Keratinocyte (primary cell): ENCODE measurements around the gene FUNDC1. TPM values are rescaled to one million over a fixed set of nuclear protein-coding genes. Genes with fewer than 3 reads are reported as not detected.

ENCODE experiments used
- DNase-seq: peaks from one replicate; pipeline ENCODE4 v3.0.0-alpha.2; 2011; ENCODE audit warnings: low read depth, missing footprints, low spot score
- FAIRE-seq: peaks from 2 replicates; lab custom pipeline; 2011; peaks lifted over from hg19 to GRCh38; lab: Jason Lieb, UNC
- H2AFZ ChIP-seq: 2 replicates; pipeline ENCODE4 v1.6.0; 2012; ENCODE audit warnings: low read length, control low read depth, inconsistent platforms; ENCODE audit not compliant: control insufficient read depth
- H3K27ac ChIP-seq: 2 replicates; pipeline ENCODE4 v1.5.1; 2011; ENCODE audit warnings: low read length; ENCODE audit not compliant: control insufficient read depth, insufficient read depth
- H3K27me3 ChIP-seq: 3 replicates; pipeline ENCODE4 v1.6.0; 2011; ENCODE audit warnings: low read length; ENCODE audit not compliant: control insufficient read depth, insufficient read depth; ENCODE audit errors: extremely low read depth
- H3K36me3 ChIP-seq, 2 experiments: 2 replicates in 1 of 2; 3 replicates in 1 of 2; pipeline ENCODE4 v1.5.1; 2011; ENCODE audit warnings: low read length in 2 of 2, mild to moderate bottlenecking in 1 of 2; ENCODE audit not compliant: control insufficient read depth in 2 of 2, insufficient read depth in 2 of 2; ENCODE audit errors: extremely low read depth in 1 of 2
- H3K4me1 ChIP-seq: 3 replicates; pipeline ENCODE4 v1.5.1; 2011; ENCODE audit warnings: low read length; ENCODE audit not compliant: control insufficient read depth, insufficient read depth; ENCODE audit errors: extremely low read depth
- H3K4me2 ChIP-seq: 3 replicates; pipeline ENCODE4 v1.6.0; 2011; ENCODE audit warnings: low read depth, low read length; ENCODE audit not compliant: control insufficient read depth, insufficient read depth; ENCODE audit errors: extremely low read depth
- H3K4me3 ChIP-seq, 3 experiments: fragments of 200-600 bp in 1 of 3; sonication (generic) in 1 of 3; 2 replicates in 2 of 3; 3 replicates in 1 of 3; pipeline ENCODE4 v1.5.1; 2011 to 2016; ENCODE audit warnings: low read length in 3 of 3, mild to moderate bottlenecking in 3 of 3, control low read depth in 2 of 3, inconsistent platforms in 1 of 3, low read depth in 1 of 3, mixed read lengths in 1 of 3, mixed run types in 1 of 3, moderate library complexity in 1 of 3; ENCODE audit not compliant: control insufficient read depth in 2 of 3, insufficient read depth in 2 of 3; ENCODE audit errors: extremely low read depth in 1 of 3
- H3K79me2 ChIP-seq: 2 replicates; pipeline ENCODE4 v1.6.0; 2012; ENCODE audit warnings: low read length; ENCODE audit not compliant: control insufficient read depth, insufficient read depth
- H3K9ac ChIP-seq: 3 replicates; pipeline ENCODE4 v1.6.0; 2011; ENCODE audit warnings: low read length; ENCODE audit not compliant: control insufficient read depth, insufficient read depth; ENCODE audit errors: extremely low read depth
- H3K9me1 ChIP-seq: 3 replicates; pipeline ENCODE4 v1.6.0; 2011; ENCODE audit warnings: low read length; ENCODE audit not compliant: control insufficient read depth, insufficient read depth; ENCODE audit errors: extremely low read depth
- H3K9me3 ChIP-seq: 2 replicates; pipeline ENCODE4 v1.5.1; 2012; ENCODE audit warnings: low read depth, low read length; ENCODE audit not compliant: control insufficient read depth
- H4K20me1 ChIP-seq: 3 replicates; pipeline ENCODE4 v1.6.0; 2011; ENCODE audit warnings: low read length; ENCODE audit not compliant: control insufficient read depth, insufficient read depth; ENCODE audit errors: extremely low read depth
- EZH2 ChIP-seq: IDR thresholded peaks from one replicate; pipeline ENCODE4 v1.6.1; 2012; ENCODE audit warnings: inconsistent platforms, mild to moderate bottlenecking, low read length, moderate library complexity
- dilution Hi-C: fragments of 300-500 bp; cut with MboI; formaldehyde crosslinking; loops from one replicate; pipeline ENCODE4 v1.7.0; 2020; ENCODE audit warnings: low sequenced_read_pairs; ENCODE audit not compliant: extremely low pct_ligation_motif_present
- polyA plus RNA-seq, 5 experiments: library from polyadenylated mRNA; depleted of rRNA in 3 of 5; stranded (reverse) in 3 of 5; stranded (forward) in 1 of 5; unstranded in 1 of 5; fragments of >200 nt; gene quantifications; 1 replicate in 1 of 5; 2 replicates in 3 of 5; 3 replicates in 1 of 5; pipeline versions ENCODE4 v1.2.1 to v1.2.3, GENCODE V29; 2011 to 2012; ENCODE audit warnings: missing spikeins in 2 of 5, low read depth in 1 of 5, low replicate concordance in 1 of 5
- TF ChIP-seq, protein P1 (sequence below), 3 experiments: IDR thresholded peaks in 1 of 3; conservative IDR thresholded peaks in 1 of 3; optimal IDR thresholded peaks in 1 of 3; 2 replicates in 2 of 3; 3 replicates in 1 of 3; pipeline versions ENCODE3 to v1.5.1; 2011; ENCODE audit warnings: low read length in 3 of 3, mild to moderate bottlenecking in 3 of 3, moderate library complexity in 2 of 3, control low read depth in 1 of 3, inconsistent platforms in 1 of 3; ENCODE audit not compliant: insufficient read depth in 2 of 3; ENCODE audit errors: extremely low read depth in 1 of 3

FUNDC1 gene
- polyA plus RNA-seq, 1 donor (not counting 4 experiments of a cell fraction or from before 2014, with no cell fraction given): 30.9 TPM

DNA sequence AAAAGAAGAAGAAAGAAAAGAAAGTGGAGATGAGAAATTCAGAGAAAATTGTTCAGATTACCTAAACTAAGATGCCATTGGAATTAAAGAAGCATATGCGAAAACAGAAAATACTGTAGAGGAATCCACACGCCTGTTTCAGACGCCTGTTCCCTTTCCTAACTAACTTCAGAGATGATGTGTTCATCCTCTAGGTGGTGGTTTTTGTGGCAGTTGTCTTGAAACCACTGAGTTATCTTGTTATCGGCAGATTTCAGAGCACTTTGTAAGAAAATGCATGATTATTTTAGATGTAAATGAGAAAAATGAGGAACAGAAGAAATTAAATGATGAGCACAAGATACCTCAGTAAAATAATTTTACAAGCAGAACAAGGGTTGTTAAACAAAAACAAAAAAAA is 48.3 kb downstream of the FUNDC1 start:
- Histone ChIP-seq H3K27ac (no peak overlapping the region), H4K20me1 (no peaks in the 10 kb centered on the region), H3K4me1 (no peaks in the 10 kb centered on the region), H3K79me2 (no peaks in the 10 kb centered on the region), H3K9me1 (no peaks in the 10 kb centered on the region), H3K4me3 (no peak overlapping the region), H2AFZ (no peak overlapping the region), H3K4me2 (no peak overlapping the region), H3K36me3 (no peaks in the 10 kb centered on the region), H3K9ac (no peak overlapping the region), H3K27me3 (no peaks in the 10 kb centered on the region), H3K9me3 (no peaks in the 10 kb centered on the region)
- FAIRE-seq: no peak
- no peak for TF ChIP-seq EZH2
- TF ChIP-seq, protein P1, sequence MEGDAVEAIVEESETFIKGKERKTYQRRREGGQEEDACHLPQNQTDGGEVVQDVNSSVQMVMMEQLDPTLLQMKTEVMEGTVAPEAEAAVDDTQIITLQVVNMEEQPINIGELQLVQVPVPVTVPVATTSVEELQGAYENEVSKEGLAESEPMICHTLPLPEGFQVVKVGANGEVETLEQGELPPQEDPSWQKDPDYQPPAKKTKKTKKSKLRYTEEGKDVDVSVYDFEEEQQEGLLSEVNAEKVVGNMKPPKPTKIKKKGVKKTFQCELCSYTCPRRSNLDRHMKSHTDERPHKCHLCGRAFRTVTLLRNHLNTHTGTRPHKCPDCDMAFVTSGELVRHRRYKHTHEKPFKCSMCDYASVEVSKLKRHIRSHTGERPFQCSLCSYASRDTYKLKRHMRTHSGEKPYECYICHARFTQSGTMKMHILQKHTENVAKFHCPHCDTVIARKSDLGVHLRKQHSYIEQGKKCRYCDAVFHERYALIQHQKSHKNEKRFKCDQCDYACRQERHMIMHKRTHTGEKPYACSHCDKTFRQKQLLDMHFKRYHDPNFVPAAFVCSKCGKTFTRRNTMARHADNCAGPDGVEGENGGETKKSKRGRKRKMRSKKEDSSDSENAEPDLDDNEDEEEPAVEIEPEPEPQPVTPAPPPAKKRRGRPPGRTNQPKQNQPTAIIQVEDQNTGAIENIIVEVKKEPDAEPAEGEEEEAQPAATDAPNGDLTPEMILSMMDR (optimal IDR thresholded peaks at IDR 0.05 in 1 of 3, IDR thresholded peaks at IDR 0.05 in 1 of 3, conservative IDR thresholded peaks at IDR 0.05 in 1 of 3; ENCODE audit: extremely low read depth in 1 of 3, insufficient read depth in 2 of 3, low read length in 3 of 3): no peak
- dilution Hi-C loops: no loop called here
- DNase-seq: no peak

DNA sequence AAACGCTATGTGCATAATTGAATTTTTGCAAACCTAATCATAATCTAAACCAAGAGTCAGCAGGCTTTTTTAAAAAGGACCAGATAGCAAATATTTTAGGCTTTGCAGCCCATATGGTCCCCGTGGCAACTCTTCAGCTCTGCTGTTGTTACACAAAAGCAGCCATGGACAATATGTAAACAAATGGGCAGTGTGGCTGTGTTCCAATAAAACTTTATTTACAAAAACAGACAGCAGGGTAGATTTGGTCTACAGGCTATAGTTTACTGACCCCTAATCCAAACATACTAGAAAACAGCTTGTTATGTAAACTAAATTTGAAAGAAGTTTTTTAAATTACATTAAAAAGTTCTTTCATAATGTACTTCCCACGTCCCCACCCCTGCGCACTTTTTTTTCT is 53.1 kb downstream of the FUNDC1 start:
- dilution Hi-C loops: no loop called here
- Histone ChIP-seq H3K27me3 (no peaks in the 10 kb centered on the region), H4K20me1 (no peaks in the 10 kb centered on the region), H3K9ac (no peak overlapping the region), H3K79me2 (no peaks in the 10 kb centered on the region), H3K9me3 (no peaks in the 10 kb centered on the region), H3K4me1 (no peaks in the 10 kb centered on the region), H3K36me3 (no peaks in the 10 kb centered on the region), H3K9me1 (no peaks in the 10 kb centered on the region), H3K27ac (no peak overlapping the region), H3K4me2 (no peak overlapping the region), H3K4me3 (no peak overlapping the region), H2AFZ (no peak overlapping the region)
- TF ChIP-seq, protein P1 (optimal IDR thresholded peaks at IDR 0.05 in 1 of 3, IDR thresholded peaks at IDR 0.05 in 1 of 3, conservative IDR thresholded peaks at IDR 0.05 in 1 of 3; ENCODE audit: extremely low read depth in 1 of 3, insufficient read depth in 2 of 3, low read length in 3 of 3): no peak
- no peak for TF ChIP-seq EZH2
- FAIRE-seq: no peak
- no peak for DNase-seq
